GM20431 (cell line): ENCODE measurements around the gene EFNB2.

Source experiments
- in situ Hi-C: fragments of 300-500 bp; cut with MseI, MboI; formaldehyde crosslinking; loops from one replicate; pipeline ENCODE4 v1.15.0; 2020; ENCODE audit warnings: low sequenced_read_pairs; ENCODE audit not compliant: unreplicated experiment

EFNB2 gene

GRCh38 chr13:106535552-106536243 lies at the start of gene EFNB2:
TSS of gene EFNB2 (minus strand) at chr13:106535662. CDS start at chr13:106534964, 698 bp downstream.
- in situ Hi-C loops = no loop called here

DNA sequence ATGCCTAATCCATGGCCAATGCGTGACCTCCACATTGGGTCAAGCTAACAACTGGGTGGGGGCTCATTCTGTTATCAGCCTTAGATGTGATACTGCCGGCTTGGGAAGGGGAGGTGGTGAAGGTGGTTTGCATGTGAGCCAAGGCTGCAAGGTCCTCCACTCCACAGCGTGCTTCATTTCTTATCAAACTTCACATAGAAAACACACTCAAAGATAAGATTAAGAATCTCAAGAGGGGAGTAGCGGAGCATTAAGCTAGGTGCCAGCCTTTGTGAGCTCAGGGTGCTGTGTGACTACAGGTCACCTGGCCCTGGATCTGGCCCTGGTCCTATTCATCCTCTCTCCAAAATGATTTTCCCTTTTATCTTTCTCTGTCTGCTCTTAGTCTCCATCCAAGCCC lies 45.8 kb upstream of the EFNB2 start:
- in situ Hi-C loops = no loop called here

DNA sequence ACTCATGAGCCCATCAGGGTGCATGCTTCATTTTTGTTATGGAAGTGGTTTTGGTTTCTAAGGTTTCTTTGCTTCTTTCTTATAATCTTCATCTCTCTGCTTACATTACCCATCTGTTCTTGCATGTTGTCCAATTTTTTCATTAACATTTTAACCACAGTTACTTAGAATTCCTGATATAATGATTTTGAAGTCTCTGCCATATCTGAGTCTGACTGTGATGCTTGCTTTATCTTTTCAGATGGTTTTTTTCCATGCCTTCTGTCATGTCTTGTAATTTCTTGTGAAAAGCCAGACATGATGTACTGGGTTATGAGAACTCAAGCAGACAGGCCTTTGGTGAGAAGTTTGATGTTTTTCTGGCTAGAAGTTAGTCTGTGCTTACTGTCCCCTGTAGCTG lies 40.4 kb upstream of the EFNB2 start:
- in situ Hi-C loops = no loop called here

GRCh38 chr13:106573868-106574267 lies 38.4 kb upstream of the EFNB2 start:
- in situ Hi-C loops = no loop called here

DNA sequence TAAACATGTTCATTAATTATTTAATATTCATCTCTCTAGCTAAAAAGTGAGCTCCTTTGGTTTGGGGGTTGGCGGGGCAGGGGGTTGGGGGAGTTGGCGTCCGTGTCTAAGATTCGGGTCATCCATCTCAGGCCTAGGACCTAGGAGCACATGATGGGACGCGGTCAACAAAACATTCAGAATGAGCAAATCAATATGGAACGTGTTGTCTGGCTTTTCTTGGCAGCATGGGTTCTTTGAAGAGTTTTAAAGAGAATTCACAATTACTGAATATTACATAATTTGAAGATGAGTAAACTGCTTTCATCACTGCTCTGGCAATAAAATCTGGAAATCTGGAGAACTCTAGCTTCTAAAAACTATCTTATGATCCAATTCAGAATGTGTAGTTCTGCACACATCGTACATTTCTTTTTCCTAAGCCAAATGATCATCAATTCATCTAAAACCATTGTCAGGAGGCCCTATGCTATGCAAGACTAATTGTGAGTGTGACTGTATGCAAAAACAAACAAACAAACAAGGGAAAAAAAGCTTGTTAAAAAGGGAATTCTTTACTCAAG lies 37.9 kb upstream of the EFNB2 start:
- in situ Hi-C loops = no loop called here

DNA sequence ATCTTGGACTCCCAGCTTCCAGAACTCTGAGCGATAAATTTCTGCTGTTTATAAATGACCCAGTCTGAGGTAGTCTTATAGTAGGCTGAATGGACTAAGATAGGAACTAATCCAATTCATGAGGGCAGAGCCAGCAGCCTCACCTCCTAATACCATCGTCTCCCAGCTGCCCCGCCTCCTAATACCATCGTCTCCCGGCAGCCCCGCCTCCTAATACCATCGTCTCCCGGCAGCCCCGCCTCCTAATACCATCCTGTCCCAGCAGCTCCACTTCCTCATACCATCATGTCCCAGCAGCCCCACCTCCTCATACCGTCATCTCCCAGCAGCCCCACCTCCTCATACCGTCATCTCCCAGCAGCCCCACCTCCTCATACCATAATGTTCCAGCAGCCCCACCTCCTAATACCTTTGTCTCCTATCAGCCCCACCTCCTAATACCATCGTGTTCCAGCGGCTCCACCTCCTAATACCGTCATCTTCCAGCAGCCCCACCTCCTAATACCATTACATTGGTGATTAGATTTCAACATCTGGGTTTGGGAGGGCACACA lies 34.9 kb upstream of the EFNB2 start:
- in situ Hi-C loops = no loop called here

DNA sequence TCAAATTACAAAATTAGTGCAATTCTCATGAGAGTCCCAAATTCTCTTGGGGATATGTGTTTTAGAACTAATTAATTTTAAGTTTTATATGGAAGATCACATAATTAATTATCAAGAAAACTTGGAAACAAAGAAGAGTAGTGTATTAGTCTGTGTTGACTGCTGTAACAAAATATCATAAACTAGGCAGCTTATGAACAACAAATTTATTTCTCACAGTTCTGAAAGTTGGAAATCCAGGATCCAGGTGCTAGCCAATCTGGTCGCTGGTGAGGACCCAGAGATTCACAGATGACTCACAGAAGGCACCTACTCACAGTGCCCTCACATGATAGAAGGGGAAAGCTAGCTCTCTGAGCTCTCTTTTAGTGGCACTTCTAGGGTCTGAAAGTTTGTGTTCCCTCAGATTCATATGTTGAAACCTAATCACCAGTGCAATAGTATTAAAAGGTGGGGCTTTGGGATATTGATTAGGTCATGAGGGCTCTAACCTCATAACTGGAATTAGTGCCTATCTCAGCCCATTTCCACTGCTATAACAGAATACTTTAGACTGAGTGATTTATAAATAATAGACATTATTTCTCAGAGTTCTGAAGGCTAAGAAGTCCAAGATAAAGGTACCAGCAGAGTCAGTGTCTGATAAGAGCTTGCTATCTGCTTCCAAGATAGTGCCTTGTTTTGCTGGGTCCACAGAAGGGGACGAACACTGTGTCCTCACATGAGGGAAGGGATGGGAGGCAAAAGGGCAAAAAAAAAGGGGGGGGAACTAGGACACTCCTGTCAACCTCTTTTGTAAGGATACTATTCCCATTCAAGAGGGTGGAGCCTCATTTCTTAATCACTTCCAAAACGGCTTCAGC lies 34.0 kb upstream of the EFNB2 start:
- in situ Hi-C loops = no loop called here

DNA sequence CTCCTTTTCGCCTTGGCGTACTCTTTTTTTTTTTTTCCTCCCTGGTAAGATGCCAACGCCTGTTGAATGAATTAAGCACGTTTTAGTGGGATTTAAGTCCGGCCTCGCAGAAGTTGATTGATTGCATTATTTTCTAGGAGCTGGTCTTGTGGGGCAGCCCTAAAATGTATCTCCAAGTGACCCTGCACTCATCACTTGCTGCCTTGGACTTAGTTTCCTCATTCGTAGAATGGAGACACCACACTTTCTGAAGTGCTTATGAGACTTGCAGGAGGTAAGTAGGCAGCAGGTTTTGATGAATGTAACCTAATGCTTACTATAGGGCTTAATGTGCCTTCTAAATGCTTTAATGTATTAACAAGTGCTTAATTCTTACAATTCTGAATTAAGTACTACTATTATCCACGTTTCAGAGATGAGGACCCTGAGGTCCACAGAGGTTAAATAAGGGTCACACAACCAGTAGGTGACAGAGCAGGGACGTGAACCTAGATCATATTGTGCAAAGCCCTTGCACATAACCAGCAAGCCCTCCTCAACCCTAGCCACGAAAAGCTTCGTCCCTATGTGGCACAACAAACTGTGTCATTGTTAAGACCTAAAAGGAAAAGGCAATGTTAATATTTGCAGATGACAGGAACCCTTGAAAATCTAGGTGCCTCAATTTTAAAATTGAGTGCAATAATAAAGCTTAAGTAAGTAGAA lies 33.0 kb upstream of the EFNB2 start:
- in situ Hi-C loops = no loop called here

DNA sequence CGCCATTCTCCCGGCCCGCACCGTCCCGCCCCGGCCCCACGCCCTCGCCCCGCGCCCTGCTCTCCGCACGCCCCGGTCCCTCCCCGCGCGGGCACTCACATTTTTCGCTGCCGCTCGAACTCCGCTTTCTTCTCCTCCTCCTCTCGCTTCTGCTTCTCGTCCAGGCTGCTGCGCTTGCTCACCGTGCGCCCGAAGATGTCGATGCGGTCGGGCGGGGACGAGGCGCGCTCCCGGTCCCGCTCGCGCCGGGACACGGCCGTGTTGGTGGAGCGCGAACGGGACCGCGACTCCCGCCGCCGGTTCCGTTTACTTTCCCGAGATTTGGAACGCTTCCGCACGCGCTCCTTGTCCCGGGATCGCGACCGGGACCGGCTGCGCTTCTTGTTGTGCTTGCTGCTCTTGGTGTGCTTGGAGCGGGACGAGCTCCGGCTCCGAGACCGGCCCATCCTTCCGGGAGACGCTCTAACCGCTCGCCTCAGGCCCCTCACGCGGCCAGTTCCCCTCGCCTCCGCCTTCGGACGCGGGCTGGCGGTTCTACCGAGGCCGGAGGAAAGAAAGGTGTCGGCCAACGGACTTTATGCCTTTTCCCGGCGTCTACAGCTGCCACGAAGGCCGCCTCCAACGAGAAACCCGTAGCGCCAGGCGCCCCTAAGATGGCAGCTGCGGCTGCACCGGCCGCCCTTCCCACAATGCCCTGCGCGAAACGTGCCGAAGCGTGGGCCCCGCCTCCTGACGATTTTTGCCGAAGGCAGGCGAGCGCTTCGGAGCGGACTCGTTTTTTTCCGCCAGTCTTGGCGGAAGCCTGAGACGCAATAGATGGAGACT lies 32.2 kb upstream of the EFNB2 start, which contains the start of gene ARGLU1:
ARGLU1 (minus strand) TSS at position 664 of the 825 bp plus-strand sequence; CDS start at position 446, 218 bp downstream.
- in situ Hi-C loops = no loop called here

- in situ Hi-C loops = no loop called here
Observed at GRCh38 chr13:106566641-106567473, 31.4 kb upstream of the EFNB2 start.

- in situ Hi-C loops = no loop called here
Observed at GRCh38 chr13:106565127-106565775, 29.8 kb upstream of the EFNB2 start.

DNA sequence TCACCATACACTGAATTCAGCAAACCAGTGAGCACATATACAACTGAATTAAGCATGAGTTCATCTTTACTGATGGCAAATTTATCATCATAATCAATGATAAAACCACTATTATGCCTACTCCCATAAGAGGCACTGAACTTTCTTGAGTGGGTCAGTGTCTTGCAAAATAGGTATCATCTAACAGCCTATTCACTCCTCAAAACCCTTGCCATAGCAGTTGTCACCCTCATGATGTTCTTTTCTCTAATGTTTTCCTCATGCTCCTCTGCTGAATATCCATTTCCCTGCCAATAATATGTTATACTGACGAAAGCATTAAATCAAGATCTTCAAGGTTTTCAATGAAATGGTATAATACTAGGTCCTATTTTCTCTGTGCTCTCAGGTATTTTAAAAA lies 26.8 kb upstream of the EFNB2 start:
- in situ Hi-C loops = no loop called here

DNA sequence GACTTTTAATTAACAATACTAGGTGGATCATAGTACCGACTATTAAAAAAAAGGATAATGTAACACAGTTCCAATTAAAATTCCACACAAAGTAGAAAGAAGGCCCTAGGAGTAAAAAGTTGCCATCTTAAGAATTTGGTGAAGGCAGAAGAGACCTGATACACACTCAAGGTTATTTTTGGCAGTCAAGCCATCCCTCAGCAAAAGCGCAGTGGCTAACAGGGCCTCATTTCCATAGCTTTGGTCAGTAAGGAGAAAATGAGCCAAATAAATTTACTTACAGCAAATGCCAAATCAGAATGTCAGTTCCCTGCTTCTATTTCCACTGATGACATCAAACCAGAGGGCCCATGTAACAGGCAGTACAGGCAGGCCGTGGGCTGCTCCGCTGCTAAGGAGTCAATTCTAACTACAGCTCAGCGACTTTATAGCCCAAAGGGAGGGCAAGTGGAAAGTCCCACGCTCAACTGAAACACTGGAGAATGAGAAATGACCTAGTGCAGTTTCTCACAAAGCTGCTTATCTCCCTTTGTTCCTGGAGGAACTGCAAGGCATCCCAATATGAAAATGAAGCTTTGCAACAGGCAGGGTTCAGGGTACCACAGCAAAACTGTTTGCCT lies 26.2 kb upstream of the EFNB2 start:
- in situ Hi-C loops = no loop called here

- in situ Hi-C loops = no loop called here
Observed at GRCh38 chr13:106560821-106561220, 25.4 kb upstream of the EFNB2 start.

DNA sequence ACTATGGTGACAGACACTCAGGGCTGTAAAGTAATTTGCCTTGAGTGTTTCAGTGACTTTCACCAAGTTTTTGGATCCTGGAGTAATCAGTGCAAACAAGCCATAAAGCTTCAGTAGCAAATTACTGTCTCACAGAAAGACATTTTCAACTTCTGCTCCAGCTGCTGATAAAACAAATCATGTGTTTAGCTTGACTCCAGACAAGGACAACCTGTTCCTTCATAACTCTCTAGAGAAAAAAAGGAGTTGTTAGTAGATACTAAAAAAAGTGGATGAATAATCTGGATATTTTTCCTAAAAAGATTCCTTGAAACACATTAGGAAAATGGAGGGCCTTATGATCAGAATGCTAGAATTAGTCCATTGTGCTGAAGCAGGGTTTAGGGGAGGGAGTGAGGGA lies 23.1 kb upstream of the EFNB2 start:
- in situ Hi-C loops = no loop called here

DNA sequence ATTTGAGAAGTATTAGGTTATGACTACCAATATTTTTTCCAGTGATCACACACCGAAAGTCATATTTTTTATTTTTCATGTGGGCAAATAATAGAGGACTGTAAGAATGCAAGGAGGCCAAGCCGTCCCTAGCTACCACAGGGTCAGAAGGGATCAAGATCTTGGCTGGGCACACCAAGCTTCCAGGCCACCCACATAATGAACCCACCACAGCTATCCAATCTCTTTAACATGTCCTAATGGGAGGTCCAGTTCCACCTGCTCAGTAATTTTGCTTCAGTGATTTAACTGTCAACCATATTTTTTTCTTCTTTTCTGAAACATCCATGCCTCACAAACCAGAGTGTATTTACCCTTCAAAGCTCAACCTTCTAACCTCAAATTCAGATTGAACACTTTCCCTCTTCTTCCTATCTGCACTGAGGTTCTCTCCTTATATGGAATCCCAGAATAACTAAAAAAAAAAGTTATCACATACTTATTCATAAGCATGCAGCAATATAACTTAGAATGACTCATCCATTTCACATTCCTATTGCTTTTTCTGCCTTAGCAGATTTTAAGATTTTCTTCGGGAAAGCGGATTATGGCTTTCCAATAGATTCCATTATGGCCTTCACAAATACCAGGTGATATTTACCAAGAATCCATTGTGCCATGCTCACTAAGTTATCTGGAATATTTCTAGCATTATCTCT lies 20.3 kb upstream of the EFNB2 start:
- in situ Hi-C loops = no loop called here

GRCh38 chr13:106551751-106552150 lies 16.3 kb upstream of the EFNB2 start:
- in situ Hi-C loops = no loop called here
